GM12878 (cell line): ENCODE results near the gene FCGR1A. TPM values are rescaled to one million over a fixed set of nuclear protein-coding genes. Genes with fewer than 3 reads are reported as not detected.
"Not testable (repeated sequence)": the region's sequence is repeated elsewhere in the genome, so short reads cannot be mapped to it uniquely, and the experiment has no call there.

ENCODE experiments used
- ATAC-seq: fragments of 200-7000 bp; cut with Tn5 transposase; 3 replicates; pipeline ENCODE4 v1.9.1; 2020; ENCODE audit warnings: mild to moderate bottlenecking, moderate library complexity
- BruUV-seq: library from RNA; stranded (reverse); fragments of 400-500 nt; replicated peaks from 2 replicates; lab custom pipeline; 2021; lab: Mats Ljungman, UMichigan
- CTCF ChIA-PET: fragments of 300-600 bp; sonication (Branson Sonifier 250); formaldehyde crosslinking; extraction: SDS; loops from one replicate; lab custom pipeline; 2021; ENCODE audit warnings: inconsistent platforms; lab: Yijun Ruan, JAX
- POLR2A ChIA-PET: fragments of 350-600 bp; formaldehyde crosslinking; extraction: SDS; loops from one replicate; lab custom pipeline; 2021; ENCODE audit warnings: inconsistent platforms; lab: Charles Lee
- RAD21 ChIA-PET: fragments of 300-600 bp; sonication (Branson Sonifier 250); formaldehyde crosslinking; loops from one replicate; lab custom pipeline; 2023; ENCODE audit warnings: antibody characterized with exemption; ENCODE audit not compliant: unreplicated experiment; lab: Charles Lee
- SMC1A ChIA-PET: fragments of 300-600 bp; sonication (Branson Sonifier 250); formaldehyde crosslinking; loops from one replicate; lab custom pipeline; 2023; ENCODE audit not compliant: unreplicated experiment, uncharacterized antibody; lab: Charles Lee
- DNase-seq: peaks from one replicate; pipeline ENCODE4 v3.0.0-alpha.2; 2011; ENCODE audit warnings: low read depth, low spot score
- FAIRE-seq: peaks from 3 replicates; lab custom pipeline; 2011; peaks lifted over from hg19 to GRCh38; lab: Jason Lieb, UNC
- H2AFZ ChIP-seq: 2 replicates; pipeline ENCODE4 v1.6.0; 2011; ENCODE audit warnings: low read depth, low read length, control low read depth; ENCODE audit not compliant: control insufficient read depth
- H3K27ac ChIP-seq: 2 replicates; pipeline ENCODE4 v1.5.1; 2011; ENCODE audit warnings: control low read depth; ENCODE audit not compliant: control insufficient read depth, insufficient read depth
- H3K27me3 ChIP-seq, 2 experiments: replicated peaks in 1 of 2; 2 replicates each; pipeline versions ENCODE4 v1.6.0 to v1.6.1; 2011; ENCODE audit warnings: low read length in 1 of 2; ENCODE audit not compliant: control insufficient read depth in 2 of 2, insufficient read depth in 2 of 2
- H3K36me3 ChIP-seq, 2 experiments: 2 replicates each; pipeline ENCODE4 v1.5.1; 2011; ENCODE audit warnings: low read length in 1 of 2; ENCODE audit not compliant: control insufficient read depth in 2 of 2, insufficient read depth in 2 of 2
- H3K4me1 ChIP-seq: 2 replicates; pipeline ENCODE4 v1.6.1; 2011; ENCODE audit warnings: mild to moderate bottlenecking, low read length, moderate library complexity, mixed read lengths; ENCODE audit not compliant: control insufficient read depth, insufficient read depth
- H3K4me2 ChIP-seq: 2 replicates; pipeline ENCODE4 v1.6.0; 2011; ENCODE audit warnings: control low read depth; ENCODE audit not compliant: control insufficient read depth, insufficient read depth
- H3K4me3 ChIP-seq: fragments of 200-600 bp; sonication (generic); 2 replicates; pipeline ENCODE4 v1.5.1; 2016
- H3K79me2 ChIP-seq: 2 replicates; pipeline ENCODE4 v1.6.0; 2011; ENCODE audit warnings: low read length; ENCODE audit not compliant: control insufficient read depth, insufficient read depth
- H3K9ac ChIP-seq: 2 replicates; pipeline ENCODE4 v1.8.0; 2011; ENCODE audit warnings: low read length, control low read depth, mixed read lengths; ENCODE audit not compliant: control insufficient read depth, insufficient read depth
- H3K9me3 ChIP-seq: replicated peaks from 3 replicates; pipeline ENCODE4 v1.5.1; 2011; ENCODE audit warnings: mild to moderate bottlenecking, low read length; ENCODE audit not compliant: control insufficient read depth, insufficient read depth
- H4K20me1 ChIP-seq: 2 replicates; pipeline ENCODE4 v1.6.0; 2011; ENCODE audit not compliant: control insufficient read depth, insufficient read depth
- WGBS: methylation state at CpG from one replicate; pipeline ENCODE4 v1.1.6; 2016; ENCODE audit warnings: low lambda C conversion rate; ENCODE audit not compliant: insufficient replicate concordance, insufficient coverage; ENCODE audit errors: missing lambda C conversion rate; 5-methylcytosine and 5-hydroxymethylcytosine counted together
- in situ Hi-C: fragments of 300-500 bp; cut with MboI; formaldehyde crosslinking; loops from 9 replicates; pipeline ENCODE4 v1.14.3; 2018; ENCODE audit warnings: mixed read lengths
- intact Hi-C: fragments of 100-400 bp; cut with micrococcal nuclease; formaldehyde crosslinking; loops from one replicate; pipeline ENCODE4 v1.14.2; 2022; ENCODE audit not compliant: unreplicated experiment
- polyA plus RNA-seq, 11 experiments: library from polyadenylated mRNA; depleted of rRNA in 4 of 11; unstranded in 6 of 11; stranded (reverse) in 5 of 11; fragments of >200 nt; fragmentation: Nextera tagmentation in 4 of 11; fragmentation: Illumina TruSeq in 1 of 11; extraction: Ambion mirVana in 4 of 11; extraction: Trizol in 1 of 11; gene quantifications; 1 replicate in 1 of 11; 2 replicates in 10 of 11; pipeline versions ENCODE4 v1.2.1 to v1.2.3, GENCODE V29; 2011 to 2016; ENCODE audit warnings: inconsistent platforms in 2 of 11, missing spikeins in 2 of 11, low read depth in 1 of 11
- total RNA-seq, 4 experiments: library from RNA; depleted of rRNA in 3 of 4; stranded (reverse); fragments of >200 nt in 3 of 4; fragmentation: Illumina TruSeq in 1 of 4; extraction: Trizol in 1 of 4; gene quantifications; 2 replicates each; pipeline versions ENCODE4 v1.2.1 to v1.2.3, GENCODE V29; 2013 to 2021

FCGR1A gene
- total and polyA plus RNA-seq, 10 of the 15 experiments (the other 5 are each of a cell fraction or from before 2014, with no cell fraction given), result not detected

- ATAC-seq, H3K27ac ChIP-seq, H4K20me1 ChIP-seq, H2AFZ ChIP-seq, H3K79me2 ChIP-seq, H3K27me3 ChIP-seq, in situ Hi-C loops, H3K4me3 ChIP-seq, H3K9ac ChIP-seq, H3K9me3 ChIP-seq, intact Hi-C loops, RAD21 ChIA-PET, FAIRE-seq, SMC1A ChIA-PET, DNase-seq, H3K4me2 ChIP-seq, POLR2A ChIA-PET, H3K4me1 ChIP-seq, BruUV-seq, CTCF ChIA-PET, H3K36me3 ChIP-seq: not testable (repeated sequence)
- WGBS, result 0% methylated on average over 1 of the region's 2 CpGs
These were observed 31.9 kb upstream of the FCGR1A start for GRCh38 chr1:149750562-149750961.

- POLR2A ChIA-PET, H3K4me1 ChIP-seq: not testable (repeated sequence)
These were observed 30.3 kb upstream of the FCGR1A start for GRCh38 chr1:149752186-149752585.

DNA sequence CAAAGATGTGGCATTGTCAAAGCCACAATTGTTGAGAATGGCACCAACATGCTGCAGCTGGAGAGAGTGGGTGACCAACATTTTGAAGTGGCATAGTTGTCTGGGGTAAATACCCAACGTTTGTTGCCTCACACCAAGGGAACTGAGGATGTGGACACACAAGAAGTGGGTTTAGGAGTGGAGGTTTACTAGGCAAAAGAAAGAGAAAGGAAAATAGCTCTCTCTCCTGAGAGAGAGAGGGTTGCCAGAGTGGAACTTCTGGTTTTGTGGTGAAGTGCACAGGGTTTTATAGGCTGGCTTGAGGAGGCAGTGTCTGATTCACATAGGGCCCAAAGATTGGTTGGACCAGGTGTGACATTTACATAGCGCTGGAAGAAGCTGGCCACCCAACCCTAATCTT is 29.0 kb upstream of the FCGR1A start:
- in situ Hi-C loops, H2AFZ ChIP-seq, H3K4me1 ChIP-seq, BruUV-seq, H3K27ac ChIP-seq, DNase-seq, intact Hi-C loops, H4K20me1 ChIP-seq, FAIRE-seq, H3K9ac ChIP-seq, POLR2A ChIA-PET, H3K4me3 ChIP-seq, H3K4me2 ChIP-seq, H3K79me2 ChIP-seq, H3K27me3 ChIP-seq, CTCF ChIA-PET, ATAC-seq, H3K9me3 ChIP-seq, RAD21 ChIA-PET, H3K36me3 ChIP-seq, SMC1A ChIA-PET: not testable (repeated sequence)
- WGBS, result 0% methylated on average over 1 of the region's 2 CpGs

More at GRCh38 chr1:149752186-149752585, 30.3 kb upstream of the FCGR1A start:
- H3K27ac ChIP-seq, in situ Hi-C loops, SMC1A ChIA-PET, CTCF ChIA-PET, intact Hi-C loops, H3K4me2 ChIP-seq, H3K27me3 ChIP-seq, H3K9ac ChIP-seq, ATAC-seq, H3K4me3 ChIP-seq, BruUV-seq, H4K20me1 ChIP-seq, RAD21 ChIA-PET, H3K36me3 ChIP-seq, DNase-seq, FAIRE-seq, H3K9me3 ChIP-seq, H2AFZ ChIP-seq, H3K79me2 ChIP-seq: not testable (repeated sequence)
- 7% methylated on average over 1 of the region's 1 CpG for WGBS

GRCh38 chr1:149755294-149755693 is 27.2 kb upstream of the FCGR1A start:
- H4K20me1 ChIP-seq, FAIRE-seq, BruUV-seq, ATAC-seq, H3K4me2 ChIP-seq, intact Hi-C loops, H3K4me1 ChIP-seq, H3K27ac ChIP-seq, H3K9me3 ChIP-seq, POLR2A ChIA-PET, H3K36me3 ChIP-seq, in situ Hi-C loops, RAD21 ChIA-PET, H3K79me2 ChIP-seq, H3K27me3 ChIP-seq, H3K9ac ChIP-seq, H2AFZ ChIP-seq, H3K4me3 ChIP-seq, SMC1A ChIA-PET, DNase-seq, CTCF ChIA-PET: not testable (repeated sequence)
- WGBS, result 29% methylated on average over 2 of the region's 2 CpGs
